Superior temporal gyrus (tissue), 1 donor: ENCODE results near the gene WDR20.
"Not testable (repeated sequence)": the region's sequence is repeated elsewhere in the genome, so short reads cannot be mapped to it uniquely, and the experiment has no call there.

Experiments used
- DNase-seq: peaks from one replicate; pipeline ENCODE4 v3.0.0-alpha.2; 2016; ENCODE audit errors: extremely low spot score

The WDR20 gene

DNA sequence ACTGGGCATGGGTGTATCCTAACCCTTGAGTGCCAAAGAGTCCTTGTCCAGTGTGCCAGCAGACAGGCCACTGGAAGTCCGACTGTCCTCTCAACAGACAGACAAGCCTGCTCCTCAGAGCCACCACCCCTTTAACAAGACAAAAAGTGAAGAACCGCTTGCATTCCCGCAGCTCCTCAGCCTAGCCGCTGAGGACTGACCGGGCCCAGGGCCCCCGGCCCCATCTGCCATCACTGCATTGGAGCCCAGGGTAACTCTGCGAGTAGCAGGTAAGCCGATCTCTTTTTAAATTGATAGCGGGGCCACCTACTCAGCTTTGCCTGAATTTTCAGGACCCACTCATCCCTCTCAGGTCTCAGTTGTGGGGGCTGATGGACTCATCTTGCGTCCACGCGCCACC, 96.3 kb downstream of the WDR20 start:
- no peak for DNase-seq

DNA sequence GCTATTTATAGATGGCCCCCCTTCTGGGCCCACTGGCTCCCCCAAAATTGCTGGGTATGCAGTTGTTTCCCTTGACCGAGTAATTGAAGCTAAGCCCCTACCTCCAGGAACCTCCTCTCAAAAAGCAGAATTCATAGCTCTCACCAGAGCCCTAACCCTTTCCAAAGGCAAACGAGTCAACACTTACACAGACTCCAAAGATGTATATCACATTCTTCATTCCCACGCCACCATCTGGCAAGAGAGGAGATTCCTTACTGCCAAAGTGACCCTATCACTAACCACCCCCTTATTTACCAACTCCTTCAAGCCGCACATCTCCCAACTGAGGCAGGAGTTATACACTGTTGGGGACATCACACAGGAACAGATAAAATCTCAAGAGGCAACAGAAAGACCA, 98.4 kb downstream of the WDR20 start:
- DNase-seq: no peak

DNA sequence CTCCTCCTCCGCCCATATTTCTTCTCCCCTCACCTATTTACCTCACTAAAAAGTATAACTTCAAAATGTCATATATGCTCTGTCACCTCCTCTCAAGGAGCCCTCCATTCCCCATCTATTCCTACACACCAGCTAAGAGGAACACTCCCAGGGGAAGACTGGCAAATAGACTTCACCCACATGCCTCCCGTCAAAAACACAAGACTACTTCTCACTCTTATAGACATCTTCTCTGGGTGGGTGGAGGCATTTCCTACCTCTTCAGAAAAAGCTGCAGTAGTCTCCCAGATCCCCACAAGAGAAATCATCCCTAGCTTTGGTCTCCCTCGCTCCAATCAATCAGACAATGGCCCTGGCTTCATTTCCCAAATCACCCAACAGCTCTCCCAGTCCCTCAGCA, 99.1 kb downstream of the WDR20 start:
- DNase-seq: no peak

GRCh38 chr14:102239231-102239630, 99.5 kb downstream of the WDR20 start:
- DNase-seq: no peak

DNA sequence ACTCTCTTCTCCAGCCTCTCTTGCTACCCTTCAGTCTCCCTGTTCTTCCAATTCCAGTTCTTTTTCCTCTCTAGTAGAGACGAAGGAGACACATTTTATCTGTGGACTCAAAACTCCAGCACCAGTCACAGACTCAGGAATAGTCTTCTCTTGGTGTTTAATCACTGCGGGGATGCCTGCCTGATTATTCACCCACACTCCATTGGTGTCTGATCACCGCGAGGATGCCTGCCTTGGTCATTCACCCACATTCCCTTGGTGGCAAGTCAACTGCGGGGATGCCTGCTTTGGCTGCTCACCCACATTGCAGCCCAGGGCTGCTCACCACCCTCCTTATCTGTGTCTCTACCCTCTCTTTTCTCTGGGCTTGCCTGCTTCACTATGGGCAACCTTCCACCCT, 100.8 kb downstream of the WDR20 start:
- DNase-seq: not testable (repeated sequence)

- no peak for DNase-seq
Measured at GRCh38 chr14:102241147-102241546, 101.5 kb downstream of the WDR20 start.

DNA sequence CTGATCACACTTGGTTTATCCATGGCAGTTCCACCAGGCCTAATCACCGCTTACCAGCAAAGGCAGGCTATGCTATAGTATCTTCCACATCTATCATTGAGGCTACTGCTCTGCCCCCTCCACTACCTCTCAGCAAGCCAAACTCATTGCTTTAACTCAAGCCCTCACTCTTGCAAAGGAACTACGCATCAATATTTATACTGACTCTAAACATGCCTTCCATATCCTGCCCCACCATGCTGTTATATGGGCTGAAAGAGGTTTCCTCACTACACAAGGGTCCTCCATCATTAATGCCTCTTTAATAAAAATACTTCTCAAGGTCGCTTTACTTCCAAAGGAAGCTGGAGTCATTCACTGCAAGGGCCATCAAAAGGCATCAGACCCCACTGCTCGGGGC, 104.1 kb downstream of the WDR20 start:
- DNase-seq: not testable (repeated sequence)

- DNase-seq: no peak
Measured at GRCh38 chr14:102246071-102246470, 106.4 kb downstream of the WDR20 start.

GRCh38 chr14:102248121-102248520, 108.4 kb downstream of the WDR20 start:
- DNase-seq: no peak

DNA sequence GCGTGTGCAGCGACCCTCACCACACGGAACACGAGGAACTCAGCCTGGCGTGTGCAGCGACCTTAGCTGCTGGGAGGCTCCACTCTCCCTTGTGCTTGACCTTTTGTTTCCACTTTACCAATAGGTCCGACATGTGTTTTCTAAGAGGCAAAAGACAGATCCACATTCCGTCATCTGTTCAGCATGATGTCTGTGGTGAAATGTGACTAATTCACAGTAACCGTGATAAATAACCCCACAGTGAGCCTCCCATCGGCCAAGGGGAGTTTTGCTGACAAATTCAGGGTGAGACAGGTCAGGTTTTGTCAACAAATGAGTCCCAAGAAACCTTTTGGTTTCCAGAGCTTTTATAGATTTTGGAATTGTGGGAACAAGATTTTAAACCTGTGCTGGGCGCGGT, 109.3 kb downstream of the WDR20 start:
- DNase-seq: no peak

GRCh38 chr14:102249981-102250380, 110.3 kb downstream of the WDR20 start:
- no peak for DNase-seq

DNA sequence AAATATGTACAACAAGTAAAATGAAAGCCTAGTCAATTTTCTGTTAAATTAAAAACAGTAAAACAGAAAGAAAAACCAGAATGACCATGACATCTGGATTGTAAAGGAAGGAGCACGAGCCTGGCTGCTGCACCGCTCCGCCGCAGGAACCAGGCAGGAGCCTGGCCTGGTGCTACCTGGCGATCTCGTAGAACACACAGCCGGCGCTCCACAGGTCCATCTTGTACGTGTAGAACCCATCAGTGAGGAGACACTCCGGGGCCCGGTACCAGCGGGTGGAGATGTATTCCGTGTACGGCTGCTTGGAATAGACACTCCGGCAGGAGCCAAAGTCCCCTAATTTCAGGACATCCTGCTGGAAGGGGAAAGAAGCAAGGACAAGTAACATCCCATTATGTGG, 110.9 kb downstream of the WDR20 start:
- no peak for DNase-seq

DNA sequence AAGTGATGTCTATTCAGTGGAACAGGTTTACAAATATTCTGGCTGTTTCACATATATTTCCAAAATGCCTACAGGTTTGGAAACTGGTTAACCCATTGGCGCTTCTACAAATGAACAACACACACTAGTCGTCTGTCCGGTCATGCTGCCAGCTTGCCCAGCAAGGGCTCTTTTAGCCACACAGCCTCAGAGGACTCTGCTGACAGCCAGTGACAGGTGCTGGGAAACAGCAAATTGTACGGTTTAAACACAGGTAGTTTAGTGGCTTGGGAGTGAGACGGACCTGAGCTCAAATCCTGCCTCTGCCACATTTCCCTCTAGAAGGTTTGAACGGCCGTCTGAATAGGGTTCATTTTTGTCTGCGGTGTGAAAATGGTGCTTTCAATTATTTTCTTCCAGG, 111.5 kb downstream of the WDR20 start:
- DNase-seq: no peak

DNA sequence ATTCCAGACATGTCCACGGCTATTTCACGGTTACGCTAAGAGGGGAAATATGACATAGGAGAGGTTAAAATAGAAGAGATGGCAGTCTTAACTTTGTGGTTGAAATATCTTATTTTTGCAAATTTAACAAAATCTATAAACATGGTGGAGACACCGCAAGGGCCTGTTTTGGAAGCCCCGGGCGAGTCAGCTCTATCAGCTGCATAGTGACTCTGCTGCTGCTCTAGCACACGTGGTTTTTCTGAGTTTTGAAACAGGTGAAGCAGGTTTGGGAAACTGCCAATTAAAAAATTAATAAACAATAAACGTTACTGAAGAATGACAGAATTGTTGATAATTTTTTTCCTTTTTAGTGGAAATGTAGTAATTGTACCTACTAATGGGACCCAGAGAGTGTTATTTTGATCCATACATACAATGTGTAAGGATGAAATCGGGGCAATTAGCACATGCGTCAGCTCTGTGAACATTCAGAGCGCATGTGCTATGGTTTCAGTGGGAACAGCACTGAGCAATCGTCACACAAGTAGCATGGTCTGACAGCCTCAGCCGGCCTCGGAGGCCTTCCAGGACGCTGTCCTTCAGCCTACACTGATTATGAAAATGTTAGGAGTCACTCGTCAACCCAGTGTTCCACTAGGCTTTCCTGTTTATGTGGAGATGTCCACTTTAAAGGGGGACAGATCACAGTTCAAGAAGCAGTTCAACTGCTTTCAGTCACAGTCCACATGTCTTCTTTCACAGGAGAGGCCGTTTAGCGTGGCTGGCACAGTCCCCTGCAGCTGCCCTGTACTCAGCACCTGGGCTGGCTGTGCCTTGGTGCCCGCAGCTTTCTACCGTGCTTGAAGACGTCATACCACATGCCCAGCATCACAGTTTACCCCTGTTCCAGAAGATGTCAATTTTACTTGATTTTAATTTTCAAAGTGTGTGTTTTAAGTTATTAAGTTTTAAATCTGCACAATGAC, 113.4 kb downstream of the WDR20 start:
- DNase-seq: no peak

DNA sequence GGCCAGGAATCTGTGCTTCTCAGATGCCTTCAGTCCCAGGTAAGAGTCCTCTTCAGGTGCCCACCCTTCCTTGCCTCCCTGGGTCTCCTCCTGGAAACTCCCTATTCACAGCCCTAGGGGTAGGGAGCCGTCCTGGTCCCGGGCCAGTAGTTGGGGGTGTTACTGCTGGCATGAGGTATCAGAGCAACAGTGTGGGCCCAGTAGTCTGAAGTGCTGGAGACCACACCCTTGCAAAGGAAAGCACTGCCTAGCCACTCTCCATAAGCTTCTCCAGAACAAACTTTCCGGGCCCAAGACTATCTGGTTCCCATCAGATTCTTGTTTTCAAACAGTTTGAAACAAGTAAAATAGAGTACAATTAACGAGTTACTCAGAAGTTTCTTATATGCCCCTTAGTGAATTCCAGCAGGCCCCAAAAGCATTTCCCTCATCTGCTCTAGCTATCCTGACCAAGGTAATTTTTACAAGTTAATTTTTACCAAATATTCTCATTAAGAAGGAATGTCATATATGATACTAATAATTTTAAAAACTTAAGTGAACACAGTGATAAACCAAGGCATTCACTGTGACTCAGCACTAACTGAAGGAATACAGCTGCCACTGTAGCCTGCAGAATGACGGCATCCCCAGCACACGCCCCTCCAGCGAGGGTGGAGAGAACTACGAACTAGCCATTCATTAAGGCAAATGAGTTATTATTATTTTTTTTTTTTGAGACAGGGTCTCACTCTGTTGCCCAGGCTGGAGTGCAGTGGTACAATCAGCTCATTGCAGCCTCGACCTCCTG, 115.9 kb downstream of the WDR20 start:
- no peak for DNase-seq

DNA sequence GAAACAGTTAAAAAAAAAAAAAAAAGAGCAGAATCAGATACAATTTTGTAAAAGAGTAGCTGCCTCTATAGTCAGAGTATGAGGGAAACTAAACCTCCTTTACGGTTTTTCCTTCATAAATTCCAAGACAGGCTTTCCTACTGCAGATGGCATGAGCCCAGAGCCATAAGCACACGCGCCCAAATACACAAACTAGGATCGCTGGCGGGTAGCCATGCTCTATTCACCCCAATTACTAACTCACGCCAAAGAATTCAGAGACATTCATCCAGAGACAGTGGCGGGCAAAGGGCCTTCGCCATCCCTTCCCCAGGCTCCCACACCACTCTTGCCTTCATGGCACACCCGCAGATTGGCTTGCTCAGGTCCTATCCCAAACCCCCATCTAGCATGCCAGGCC, 117.0 kb downstream of the WDR20 start:
- DNase-seq: no peak

DNA sequence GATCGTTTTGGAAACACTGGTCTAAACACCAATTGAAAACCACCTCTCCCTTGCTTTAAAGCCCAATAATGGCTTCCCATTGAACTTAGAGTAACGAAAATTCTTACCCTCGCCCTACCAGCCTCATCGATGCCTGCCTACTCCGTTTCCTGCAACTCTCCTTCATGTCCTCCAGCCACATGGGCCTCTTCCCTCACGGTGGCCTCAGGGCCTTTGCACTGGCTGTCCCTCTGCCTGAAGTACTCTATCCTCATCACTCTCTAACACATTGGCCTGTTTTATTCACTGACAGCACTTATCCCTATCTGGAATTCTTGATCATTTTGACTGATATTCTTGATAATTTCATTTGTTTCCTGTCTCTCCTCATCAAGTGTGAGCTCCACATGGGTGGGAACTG, 118.4 kb downstream of the WDR20 start:
- no peak for DNase-seq
